GM23248 (cell line): ENCODE data around the gene NRF1. TPM values are rescaled to one million over a fixed set of nuclear protein-coding genes. Genes with fewer than 3 reads are reported as not detected.
A peak's percentile ranks its signal among the peaks of the same experiment; 100 is the strongest.

ENCODE experiments used
- DNase-seq: peaks from one replicate; pipeline ENCODE4 v3.0.0-alpha.2; 2015
- H2AFZ ChIP-seq: fragments of 200-600 bp; sonication (generic); 2 replicates; pipeline ENCODE4 v1.6.1; 2016; ENCODE audit warnings: antibody characterized with exemption
- H3F3A ChIP-seq: fragments of 200-600 bp; sonication (generic); 2 replicates; pipeline ENCODE4 v1.6.1; 2016; ENCODE audit warnings: mild to moderate bottlenecking, antibody characterized with exemption, mixed run types; ENCODE audit not compliant: insufficient read depth
- H3K27ac ChIP-seq: fragments of 200-600 bp; sonication (generic); 2 replicates; pipeline ENCODE4 v1.5.1; 2016; ENCODE audit warnings: mild to moderate bottlenecking
- H3K27me3 ChIP-seq: fragments of 200-600 bp; sonication (generic); replicated peaks from 2 replicates; pipeline ENCODE4 v1.6.1; 2016; ENCODE audit warnings: mild to moderate bottlenecking; ENCODE audit not compliant: insufficient read depth
- H3K36me3 ChIP-seq: fragments of 200-600 bp; sonication (generic); 2 replicates; pipeline ENCODE4 v1.6.1; 2016; ENCODE audit warnings: low read depth, mild to moderate bottlenecking
- H3K4me1 ChIP-seq: fragments of 200-600 bp; sonication (generic); 2 replicates; pipeline ENCODE4 v1.6.1; 2016; ENCODE audit warnings: mild to moderate bottlenecking; ENCODE audit not compliant: insufficient read depth
- H3K4me2 ChIP-seq: fragments of 200-600 bp; sonication (generic); one replicate; pipeline ENCODE4 v1.6.1; 2016; ENCODE audit warnings: mild to moderate bottlenecking; ENCODE audit not compliant: unreplicated experiment
- H3K4me3 ChIP-seq: fragments of 200-600 bp; sonication (generic); 2 replicates; pipeline ENCODE4 v1.5.1; 2016; ENCODE audit warnings: mild to moderate bottlenecking
- H3K79me2 ChIP-seq: fragments of 200-600 bp; sonication (generic); 2 replicates; pipeline ENCODE4 v1.6.1; 2016; ENCODE audit warnings: mild to moderate bottlenecking; ENCODE audit not compliant: insufficient read depth
- H3K9ac ChIP-seq: fragments of 200-600 bp; sonication (generic); 2 replicates; pipeline ENCODE4 v1.6.1; 2016; ENCODE audit warnings: mild to moderate bottlenecking
- H3K9me2 ChIP-seq: fragments of 200-600 bp; sonication (generic); 2 replicates; pipeline ENCODE4 v1.6.1; 2016; ENCODE audit warnings: mixed run types, mild to moderate bottlenecking, moderate library complexity; ENCODE audit not compliant: insufficient read depth
- H3K9me3 ChIP-seq: fragments of 200-600 bp; sonication (generic); one replicate; pipeline ENCODE4 v1.6.1; 2017; ENCODE audit warnings: low read depth
- H4K20me1 ChIP-seq: fragments of 200-600 bp; sonication (generic); 2 replicates; pipeline ENCODE4 v1.6.0; 2016; ENCODE audit not compliant: insufficient read depth
- EZH2 ChIP-seq: fragments of 200-600 bp; sonication (generic); IDR thresholded peaks from 2 replicates; pipeline ENCODE4 v1.6.1; 2018; ENCODE audit warnings: antibody characterized with exemption, mild to moderate bottlenecking; ENCODE audit not compliant: insufficient read depth, poor library complexity, severe bottlenecking
- EZH2phosphoT487 ChIP-seq: fragments of 200-600 bp; sonication (generic); IDR thresholded peaks from 2 replicates; pipeline ENCODE4 v1.6.1; 2018; ENCODE audit warnings: antibody characterized with exemption, moderate library complexity, mild to moderate bottlenecking, low read depth; ENCODE audit not compliant: insufficient read depth
- WGBS, 2 experiments: methylation state at CpG; one replicate each; pipeline ENCODE4 v1.1.6; 2015 to 2017; ENCODE audit warnings: low lambda C conversion rate in 2 of 2, low coverage in 1 of 2; ENCODE audit errors: missing lambda C conversion rate in 2 of 2; 5-methylcytosine and 5-hydroxymethylcytosine counted together
- in situ Hi-C: fragments of 300-500 bp; cut with MboI; formaldehyde crosslinking; loops from 2 replicates; pipeline ENCODE4 v1.15.0; 2020
- polyA plus RNA-seq: library from polyadenylated mRNA; unstranded; fragments of >200 nt; fragmentation: Nextera tagmentation; extraction: Ambion mirVana; gene quantifications from 2 replicates; pipeline ENCODE4 v1.2.1, GENCODE V29; 2016
- total RNA-seq: library from RNA; depleted of rRNA; stranded (reverse); fragments of >200 nt; shearing (Covaris generic); gene quantifications from 2 replicates; pipeline ENCODE4 v1.2.3, GENCODE V29; 2014

Gene NRF1
- total and polyA plus RNA-seq, 2 experiments from 2014 or later = 3.5 to 11.1 TPM

DNA sequence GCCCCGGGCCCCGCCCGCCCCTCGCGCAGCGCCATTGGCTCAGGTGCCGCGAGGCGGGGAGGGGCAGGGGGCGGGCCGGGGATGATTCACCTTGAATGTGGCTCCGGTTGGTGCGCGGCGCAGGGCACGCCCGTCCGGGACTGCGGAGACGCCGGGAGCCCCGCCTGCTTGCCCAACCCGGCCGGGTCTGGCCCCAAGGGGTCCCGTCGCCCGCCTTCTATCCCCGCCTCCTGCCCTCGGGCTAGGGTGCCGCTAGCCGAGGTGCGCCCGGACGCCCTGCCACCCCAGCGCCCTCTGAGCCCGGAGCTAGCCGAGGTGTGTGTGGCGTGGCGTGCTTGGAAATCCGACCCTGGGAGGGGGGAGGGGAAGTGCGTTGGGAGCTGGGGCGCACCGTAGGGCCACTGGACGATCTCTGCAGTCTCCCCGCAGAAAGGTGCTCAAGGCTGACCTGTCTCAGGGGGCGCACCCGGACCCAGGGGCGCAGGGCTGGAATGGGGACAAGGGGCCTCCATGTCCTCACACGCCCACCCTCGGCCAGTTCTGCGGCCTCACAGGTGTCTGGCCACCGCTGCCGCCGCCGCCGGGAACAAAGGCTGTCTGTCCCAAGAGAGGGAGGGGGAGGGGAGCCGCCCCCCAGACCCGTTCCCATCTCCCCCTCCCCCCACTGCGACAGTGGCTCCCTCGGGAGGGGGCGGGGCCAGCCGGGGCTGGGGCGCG lies 168.9 kb downstream of the NRF1 start:
- no peaks in the 10 kb centered on the region for H3K79me2 ChIP-seq
- H2AFZ ChIP-seq = no peak overlapping the region
- DNase-seq = peak; percentile 40
- H3K9me2 ChIP-seq = no peaks in the 10 kb centered on the region
- TF ChIP-seq EZH2phosphoT487 = no peak
- no peak for TF ChIP-seq EZH2
- no peaks in the 10 kb centered on the region for H3K9me3 ChIP-seq
- in situ Hi-C loops = no loop called here
- 2 to 4% methylated on average over 29 to 53 of the region's 64 CpGs for WGBS, 2 experiments
- no peak overlapping the region for H3K27ac ChIP-seq
- H4K20me1 ChIP-seq = no peaks in the 10 kb centered on the region
- no peak overlapping the region for H3K9ac ChIP-seq
- peaks cover 90% of the 10 kb centered on the region for H3K27me3 ChIP-seq
- no peak overlapping the region for H3K4me3 ChIP-seq
- H3K4me2 ChIP-seq = no peak overlapping the region
- no peaks in the 10 kb centered on the region for H3K36me3 ChIP-seq
- no peaks in the 10 kb centered on the region for H3K4me1 ChIP-seq
- H3F3A ChIP-seq = no peaks in the 10 kb centered on the region

DNA sequence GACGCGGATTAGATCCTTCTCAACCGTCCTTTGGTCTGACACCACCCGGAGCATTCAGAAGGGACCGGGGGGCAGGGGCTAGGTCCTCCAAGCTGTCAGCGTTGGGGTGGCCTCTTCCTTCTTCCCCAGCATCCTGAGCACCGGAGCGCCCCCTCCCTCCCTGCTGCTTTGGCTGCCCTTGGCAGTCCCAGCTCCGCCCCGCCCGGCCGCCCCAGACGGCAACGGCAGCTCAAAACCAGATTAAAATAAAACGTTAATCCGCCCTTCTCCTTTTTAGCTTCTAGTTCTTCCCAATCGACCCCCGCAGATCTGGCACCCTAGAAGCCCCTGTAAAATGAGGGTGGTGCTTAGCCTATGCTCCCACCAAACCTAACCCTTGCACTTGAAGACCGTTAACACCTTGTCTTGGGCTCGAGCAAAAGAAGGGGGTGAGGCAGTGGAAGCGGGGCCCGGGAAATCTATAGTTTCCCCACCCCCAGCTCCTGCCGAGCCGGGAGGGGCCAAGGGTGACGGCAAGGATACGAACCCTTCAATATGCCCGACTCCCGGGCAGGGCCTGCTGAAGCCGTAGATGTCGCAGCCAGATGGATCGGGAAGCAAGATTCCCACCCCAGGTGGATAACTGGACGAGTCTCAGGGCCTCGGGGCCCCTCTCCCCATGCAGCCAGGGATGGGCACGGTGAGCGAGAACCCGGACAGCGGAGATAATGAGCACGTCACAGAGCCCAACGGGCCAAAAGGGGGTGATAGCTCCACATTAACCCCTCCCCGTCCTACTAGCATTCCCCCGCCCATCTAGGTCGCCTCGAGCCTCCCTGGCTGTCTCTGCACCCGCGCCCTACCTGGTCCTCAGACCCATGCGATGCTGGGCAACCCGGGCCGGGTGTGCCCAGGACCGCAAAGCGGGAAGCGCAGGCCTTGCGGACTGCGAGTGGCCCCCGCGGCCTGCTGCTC lies 169.7 kb downstream of the NRF1 start:
- no peaks in the 10 kb centered on the region for H3F3A ChIP-seq
- H3K4me1 ChIP-seq = no peaks in the 10 kb centered on the region
- no peak overlapping the region for H2AFZ ChIP-seq
- no peaks in the 10 kb centered on the region for H4K20me1 ChIP-seq
- in situ Hi-C loops = no loop called here
- no peak for DNase-seq
- TF ChIP-seq EZH2 (peak; percentile 98), EZH2phosphoT487 (peak; percentile 65; the same call in 1 of the 2 replicates)
- H3K9me3 ChIP-seq = no peaks in the 10 kb centered on the region
- peaks cover 95% of the 10 kb centered on the region for H3K27me3 ChIP-seq
- no peak overlapping the region for H3K9ac ChIP-seq
- no peaks in the 10 kb centered on the region for H3K9me2 ChIP-seq
- no peaks in the 10 kb centered on the region for H3K79me2 ChIP-seq
- no peaks in the 10 kb centered on the region for H3K36me3 ChIP-seq
- H3K4me2 ChIP-seq = no peak overlapping the region
- H3K4me3 ChIP-seq = no peak overlapping the region
- no peak overlapping the region for H3K27ac ChIP-seq
- WGBS, 2 experiments = 3% methylated on average over 48 to 54 of the region's 55 CpGs

DNA sequence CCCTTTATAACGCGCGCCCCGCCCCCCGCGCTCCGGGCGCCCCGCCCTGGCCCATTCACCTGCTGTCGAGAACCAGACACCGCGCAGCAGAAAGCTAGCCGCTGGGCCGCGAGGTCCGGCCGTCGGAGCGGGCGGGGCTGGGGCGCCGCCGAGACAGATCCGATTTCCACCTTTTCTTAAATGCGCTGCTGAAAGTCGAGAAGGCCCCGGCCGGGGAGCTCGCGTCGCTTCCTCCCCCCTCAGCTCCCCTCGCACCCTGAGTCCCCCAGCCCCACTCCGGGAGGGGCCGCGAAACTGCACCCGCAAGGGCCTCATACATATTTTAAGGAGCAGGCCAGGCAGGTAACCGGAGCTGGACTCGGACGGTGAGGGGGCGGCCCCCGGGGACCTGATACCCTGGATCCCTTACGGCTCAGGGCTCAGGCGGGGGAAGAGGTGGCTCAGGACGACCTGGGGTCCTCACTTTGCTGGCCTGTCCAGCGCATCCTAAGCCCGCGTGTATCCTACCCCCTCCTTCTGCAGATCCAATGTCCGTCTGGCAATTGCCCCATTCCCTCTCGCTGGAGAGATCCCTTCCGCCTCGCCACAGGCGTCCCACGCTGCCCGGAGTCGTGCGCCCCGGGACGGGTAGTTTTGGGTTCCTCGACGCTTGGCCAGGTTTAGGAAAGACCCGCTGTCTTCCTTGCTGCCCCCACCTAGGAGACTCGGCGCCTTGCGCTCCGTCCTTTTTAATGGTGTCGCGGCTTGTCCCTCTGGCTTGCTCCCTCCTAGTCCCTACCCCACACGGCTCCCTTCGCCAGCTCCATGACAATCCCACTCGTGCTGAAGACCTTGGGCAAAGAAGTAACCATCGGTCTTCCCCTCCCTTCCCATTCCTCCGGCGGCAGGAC lies 170.7 kb downstream of the NRF1 start:
- TF ChIP-seq EZH2 (peak; percentile 88), EZH2phosphoT487 (peak; percentile 24)
- no peaks in the 10 kb centered on the region for H3K36me3 ChIP-seq
- no peak overlapping the region for H3K4me2 ChIP-seq
- in situ Hi-C loops = no loop called here
- no peaks in the 10 kb centered on the region for H3K9me2 ChIP-seq
- WGBS, 2 experiments = 2 to 5% methylated on average over 62 to 68 of the region's 73 CpGs
- no peaks in the 10 kb centered on the region for H3K9me3 ChIP-seq
- peak; percentile 31 for DNase-seq
- no peaks in the 10 kb centered on the region for H3K4me1 ChIP-seq
- H3K79me2 ChIP-seq = no peaks in the 10 kb centered on the region
- no peaks in the 10 kb centered on the region for H4K20me1 ChIP-seq
- no peak overlapping the region for H3K27ac ChIP-seq
- peaks cover 94% of the 10 kb centered on the region for H3K27me3 ChIP-seq
- no peak overlapping the region for H2AFZ ChIP-seq
- no peak overlapping the region for H3K4me3 ChIP-seq
- no peaks in the 10 kb centered on the region for H3F3A ChIP-seq
- H3K9ac ChIP-seq = no peak overlapping the region
